ENCODE results near the gene PIEZO1.

GRCh38 chr16:88792078-88792550, 7.1 kb upstream of the PIEZO1 start:
- TF ChIP-seq FOXP2 (optimal IDR thresholded peaks at IDR 0.05; ENCODE audit: control extremely low read depth, extremely low read length, insufficient read depth) (no peak), POLR2AphosphoS5 (IDR thresholded peaks at IDR 0.05; ENCODE audit: borderline replicate concordance, low read depth, low read length) (no peak), EZH2 (IDR thresholded peaks at IDR 0.05) (no peak)

All from SK-N-MC (cell line).